CD4-positive, alpha-beta memory T cell (primary cell): ENCODE data around the gene TWIST1. TPM values are rescaled to one million over a fixed set of nuclear protein-coding genes. Genes with fewer than 3 reads are reported as not detected.

ENCODE experiments used
- CTCF ChIA-PET: fragments of 350-600 bp; sonication (Branson Sonifier 250); formaldehyde crosslinking; loops from one replicate; lab custom pipeline; 2021; ENCODE audit warnings: inconsistent platforms; ENCODE audit not compliant: partially characterized antibody; lab: Charles Lee
- POLR2A ChIA-PET: fragments of 350-600 bp; sonication (Branson Sonifier 250); formaldehyde crosslinking; loops from one replicate; lab custom pipeline; 2021; ENCODE audit not compliant: partially characterized antibody; lab: Charles Lee
- DNase-seq, 5 donors: peaks; one replicate each; pipeline versions ENCODE4 v3.0.0 to v3.0.0-alpha.2; 2020 to 2022; ENCODE audit warnings: mixed read lengths in 1 of 5
- H3K27ac ChIP-seq: one replicate; pipeline ENCODE4 v1.7.0; 2013; ENCODE audit warnings: low read depth, low read length
- H3K27me3 ChIP-seq: 2 replicates; pipeline ENCODE4 v1.7.0; 2013; ENCODE audit warnings: mild to moderate bottlenecking, low read length, moderate library complexity; ENCODE audit not compliant: insufficient read depth
- H3K36me3 ChIP-seq: 2 replicates; pipeline ENCODE4 v1.7.0; 2013; ENCODE audit warnings: mild to moderate bottlenecking, low read length, moderate library complexity; ENCODE audit not compliant: insufficient read depth
- H3K4me1 ChIP-seq: 2 replicates; pipeline ENCODE4 v1.7.0; 2013; ENCODE audit warnings: mild to moderate bottlenecking, low read length, moderate library complexity; ENCODE audit not compliant: insufficient read depth
- H3K4me3 ChIP-seq, 2 donors: one replicate each; pipeline ENCODE4 v1.7.0; 2013; ENCODE audit warnings: low read length in 2 of 2, mild to moderate bottlenecking in 1 of 2
- H3K9me3 ChIP-seq, 2 donors: one replicate each; pipeline ENCODE4 v1.7.0; 2013; ENCODE audit warnings: low read length in 2 of 2, control low read depth in 1 of 2; ENCODE audit not compliant: control insufficient read depth in 1 of 2
- H3K27ac Mint-ChIP-seq, 7 donors: one replicate each; pipeline ENCODE4 v1.8.0; 2020 to 2021; ENCODE audit warnings: mixed read lengths in 7 of 7, mild to moderate bottlenecking in 6 of 7, inconsistent platforms in 3 of 7, moderate library complexity in 3 of 7
- H3K27me3 Mint-ChIP-seq, 2 donors: one replicate each; pipeline ENCODE4 v1.8.0; 2020 to 2021; ENCODE audit warnings: mixed read lengths in 2 of 2
- H3K36me3 Mint-ChIP-seq, 2 donors: one replicate each; pipeline ENCODE4 v1.8.0; 2020 to 2021; ENCODE audit warnings: mixed read lengths in 2 of 2, inconsistent platforms in 1 of 2, mild to moderate bottlenecking in 1 of 2
- H3K4me1 Mint-ChIP-seq, 4 donors: one replicate each; pipeline ENCODE4 v1.8.0; 2020 to 2021; ENCODE audit warnings: mixed read lengths in 4 of 4, mild to moderate bottlenecking in 1 of 4
- H3K4me3 Mint-ChIP-seq, 8 donors: one replicate each; pipeline ENCODE4 v1.8.0; 2020 to 2021; ENCODE audit warnings: mixed read lengths in 8 of 8, mild to moderate bottlenecking in 7 of 8, moderate library complexity in 6 of 8, inconsistent platforms in 3 of 8
- H3K9me3 Mint-ChIP-seq, 8 donors: one replicate each; pipeline ENCODE4 v1.8.0; 2020 to 2021; ENCODE audit warnings: mixed read lengths in 8 of 8, mild to moderate bottlenecking in 5 of 8, inconsistent platforms in 3 of 8, moderate library complexity in 1 of 8
- intact Hi-C: fragments of 100-400 bp; cut with micrococcal nuclease; formaldehyde crosslinking; loops from one replicate; pipeline ENCODE4 v1.15.1; 2023
- polyA plus RNA-seq, 2 donors: library from polyadenylated mRNA; unstranded; fragments of 300-500 nt; fragmentation: Illumina TruSeq; gene quantifications; one replicate each; pipeline ENCODE4 v1.2.3, GENCODE V29; 2021
- total RNA-seq, 2 experiments: library from RNA; stranded (reverse); gene quantifications; one replicate each; pipeline ENCODE4 v1.2.3, GENCODE V29; 2021

TWIST1 gene
- total and polyA plus RNA-seq, 4 experiments from 2014 or later = not detected

- Mint-ChIP-seq H3K27ac (no peak overlapping the region), H3K4me1 (peaks cover 0 to 4% (median 2%) of the 10 kb centered on the region in 4 donors), H3K27me3 (peaks cover 44 to 55% of the 10 kb centered on the region in 2 donors), H3K36me3 (peaks cover 0 to 4% of the 10 kb centered on the region in 2 donors), H3K9me3 (peaks cover 0 to 32% (median 15%) of the 10 kb centered on the region in 8 donors), H3K4me3 (no peak overlapping the region)
- H3K27ac ChIP-seq = no peak overlapping the region
- no peaks in the 10 kb centered on the region for H3K36me3 ChIP-seq
- POLR2A ChIA-PET = no interaction called here
- H3K4me3 ChIP-seq = no peak overlapping the region
- no peaks in the 10 kb centered on the region for H3K9me3 ChIP-seq
- DNase-seq = no peak
- no peaks in the 10 kb centered on the region for H3K4me1 ChIP-seq
- intact Hi-C loops = no loop called here
- CTCF ChIA-PET = no interaction called here
- H3K27me3 ChIP-seq = peaks cover 38% of the 10 kb centered on the region
Measured at GRCh38 chr7:19112274-19113001, 5.0 kb downstream of the TWIST1 start.

- Mint-ChIP-seq H3K27me3 (peaks cover 49 to 61% of the 10 kb centered on the region in 2 donors), H3K4me3 (no peak overlapping the region), H3K27ac (no peak overlapping the region), H3K4me1 (peaks cover 0 to 4% (median 2%) of the 10 kb centered on the region in 4 donors), H3K9me3 (peaks cover 0 to 33% (median 15%) of the 10 kb centered on the region in 8 donors), H3K36me3 (peaks cover 0 to 4% of the 10 kb centered on the region in 2 donors)
- Histone ChIP-seq H3K27ac (no peak overlapping the region), H3K4me1 (no peaks in the 10 kb centered on the region), H3K4me3 (no peak overlapping the region), H3K27me3 (peaks cover 45% of the 10 kb centered on the region), H3K9me3 (no peaks in the 10 kb centered on the region), H3K36me3 (no peaks in the 10 kb centered on the region)
- intact Hi-C loops = no loop called here
- CTCF ChIA-PET = no interaction called here
- DNase-seq = no peak
- POLR2A ChIA-PET = no interaction called here
Measured at GRCh38 chr7:19111474-19112273, 5.8 kb downstream of the TWIST1 start.

GRCh38 chr7:19110776-19111175 is 6.7 kb downstream of the TWIST1 start:
- Histone ChIP-seq H3K4me1 (no peaks in the 10 kb centered on the region), H3K27me3 (peaks cover 50% of the 10 kb centered on the region)

GRCh38 chr7:19110026-19110730 is 7.3 kb downstream of the TWIST1 start:
- no peaks in the 10 kb centered on the region for H3K36me3 ChIP-seq
- H3K9me3 ChIP-seq = no peaks in the 10 kb centered on the region
- intact Hi-C loops = no loop called here
- Mint-ChIP-seq H3K4me3 (no peak overlapping the region), H3K9me3 (peaks cover 0 to 34% (median 21%) of the 10 kb centered on the region in 8 donors), H3K27ac (no peak overlapping the region), H3K4me1 (peaks cover 0 to 4% (median 0%) of the 10 kb centered on the region in 4 donors), H3K36me3 (peaks cover 1 to 4% of the 10 kb centered on the region in 2 donors), H3K27me3 (peaks cover 54 to 66% of the 10 kb centered on the region in 2 donors)
- peaks cover 52% of the 10 kb centered on the region for H3K27me3 ChIP-seq
- H3K4me3 ChIP-seq = no peak overlapping the region
- no peak for DNase-seq
- no peaks in the 10 kb centered on the region for H3K4me1 ChIP-seq
- CTCF ChIA-PET = no interaction called here
- POLR2A ChIA-PET = no interaction called here
- no peak overlapping the region for H3K27ac ChIP-seq

More at GRCh38 chr7:19110776-19111175, 6.7 kb downstream of the TWIST1 start:
- ChIA-PET CTCF (no interaction called here), POLR2A (no interaction called here)
- Mint-ChIP-seq H3K4me3 (no peak overlapping the region), H3K9me3 (peaks cover 0 to 33% (median 19%) of the 10 kb centered on the region in 8 donors), H3K4me1 (peaks cover 0 to 4% (median 0%) of the 10 kb centered on the region in 4 donors), H3K27ac (no peak overlapping the region), H3K27me3 (peaks cover 50 to 63% of the 10 kb centered on the region in 2 donors), H3K36me3 (peaks cover 1 to 4% of the 10 kb centered on the region in 2 donors)
- intact Hi-C loops = no loop called here
- H3K27ac ChIP-seq = no peak overlapping the region
- no peak for DNase-seq
- no peaks in the 10 kb centered on the region for H3K36me3 ChIP-seq
- H3K9me3 ChIP-seq = no peaks in the 10 kb centered on the region
- no peak overlapping the region for H3K4me3 ChIP-seq

GRCh38 chr7:19109000-19109946 is 8.2 kb downstream of the TWIST1 start:
- peaks cover 0 to 4% (median 0%) of the 10 kb centered on the region in 4 donors for H3K4me1 Mint-ChIP-seq
- H3K27me3 ChIP-seq = peaks cover 46% of the 10 kb centered on the region
- H3K27me3 Mint-ChIP-seq = peaks cover 56 to 66% of the 10 kb centered on the region in 2 donors
- ChIA-PET POLR2A (no interaction called here), CTCF (no interaction called here)
- H3K27ac Mint-ChIP-seq = no peak overlapping the region
- H3K27ac ChIP-seq = no peak overlapping the region
- intact Hi-C loops = no loop called here
- H3K9me3 Mint-ChIP-seq = peaks cover 0 to 34% (median 23%) of the 10 kb centered on the region in 8 donors
- H3K9me3 ChIP-seq = no peaks in the 10 kb centered on the region
- DNase-seq = no peak
- H3K4me3 Mint-ChIP-seq = no peak overlapping the region
- H3K4me1 ChIP-seq = no peaks in the 10 kb centered on the region
- H3K4me3 ChIP-seq = no peak overlapping the region
- no peaks in the 10 kb centered on the region for H3K36me3 ChIP-seq
- peaks cover 1 to 4% of the 10 kb centered on the region in 2 donors for H3K36me3 Mint-ChIP-seq

- Histone ChIP-seq H3K27ac (no peak overlapping the region), H3K27me3 (peaks cover 37% of the 10 kb centered on the region), H3K36me3 (no peaks in the 10 kb centered on the region), H3K4me3 (no peak overlapping the region), H3K9me3 (no peaks in the 10 kb centered on the region), H3K4me1 (no peaks in the 10 kb centered on the region)
- Mint-ChIP-seq H3K36me3 (peaks cover 1 to 4% of the 10 kb centered on the region in 2 donors), H3K4me3 (peak overlapping the region in 1 of 8 donors; percentile 23), H3K4me1 (peaks cover 0 to 4% (median 0%) of the 10 kb centered on the region in 4 donors), H3K27ac (no peak overlapping the region), H3K9me3 (peaks cover 0 to 40% (median 25%) of the 10 kb centered on the region in 8 donors), H3K27me3 (peaks cover 61 to 69% of the 10 kb centered on the region in 2 donors)
- intact Hi-C loops = no loop called here
- ChIA-PET CTCF (no interaction called here), POLR2A (no interaction called here)
- DNase-seq = no peak
Measured at GRCh38 chr7:19107356-19108146, 9.9 kb downstream of the TWIST1 start.
